Adrenal gland (tissue), 5 donors: Measurements from ENCODE around the gene MORN1.

ENCODE experiments used
- CTCF ChIP-seq, 6 experiments: fragments of 450-650 bp in 4 of 6; fragments of 200-600 bp in 2 of 6; sonication (generic) in 1 of 6; IDR thresholded peaks; 1 replicate in 5 of 6; 2 replicates in 1 of 6; pipeline versions ENCODE4 v1.5.1 to v1.8.0; 2016 to 2021; ENCODE audit warnings: antibody characterized with exemption in 6 of 6, mild to moderate bottlenecking in 2 of 6, moderate library complexity in 1 of 6
- POLR2A ChIP-seq, 2 donors: fragments of 450-650 bp; IDR thresholded peaks; one replicate each; pipeline ENCODE4 v1.6.1; 2017; ENCODE audit warnings: antibody characterized with exemption in 2 of 2, mild to moderate bottlenecking in 2 of 2, moderate library complexity in 1 of 2
- donor health status: DM: no; HTN: no; CAD: no.

GRCh38 chr1:2273401-2274090 is 117.8 kb downstream of the MORN1 start:
- TF ChIP-seq CTCF (IDR thresholded peaks at IDR 0.05) (no peak), POLR2A (IDR thresholded peaks at IDR 0.05) (no peak)
